Testis (tissue), 3 donors: ENCODE measurements around the gene STK36. TPM values are rescaled to one million over a fixed set of nuclear protein-coding genes. Genes with fewer than 3 reads are reported as not detected.
"Not testable (repeated sequence)": the region's sequence is repeated elsewhere in the genome, so short reads cannot be mapped to it uniquely, and the experiment has no call there.

ENCODE experiments used
- DNase-seq: peaks from one replicate; pipeline ENCODE4 v3.0.0-alpha.2; 2019
- H3K27ac ChIP-seq, 2 donors: fragments of 200-600 bp; sonication (generic); one replicate each; pipeline ENCODE4 v1.5.1; 2019
- H3K27me3 ChIP-seq: fragments of 200-600 bp; sonication (generic); one replicate; pipeline ENCODE4 v1.5.1; 2019
- H3K36me3 ChIP-seq: fragments of 200-600 bp; sonication (generic); one replicate; pipeline ENCODE4 v1.5.1; 2017; ENCODE audit warnings: low read depth; ENCODE audit errors: missing control alignments
- H3K4me1 ChIP-seq: fragments of 200-600 bp; sonication (generic); one replicate; pipeline ENCODE4 v1.5.1; 2019
- H3K4me3 ChIP-seq, 2 donors: fragments of 200-600 bp; sonication (generic); one replicate each; pipeline ENCODE4 v1.5.1; 2017 to 2019
- H3K9me3 ChIP-seq: fragments of 200-600 bp; sonication (generic); one replicate; pipeline ENCODE4 v1.5.1; 2017
- CTCF ChIP-seq, 3 experiments: fragments of 450-650 bp in 2 of 3; fragments of 200-600 bp in 1 of 3; sonication (generic) in 1 of 3; IDR thresholded peaks; one replicate each; pipeline ENCODE4 v1.5.1; 2016 to 2019; ENCODE audit warnings: antibody characterized with exemption in 3 of 3, mild to moderate bottlenecking in 2 of 3, moderate library complexity in 1 of 3
- POLR2A ChIP-seq: fragments of 450-650 bp; IDR thresholded peaks from one replicate; pipeline ENCODE4 v1.6.1; 2017; ENCODE audit warnings: antibody characterized with exemption, mild to moderate bottlenecking, moderate library complexity
- WGBS, 2 donors: methylation state at CpG; one replicate each; pipeline ENCODE4 v1.1.5; 2018; 5-methylcytosine and 5-hydroxymethylcytosine counted together
- intact Hi-C: fragments of 100-400 bp; cut with DNase I; formaldehyde crosslinking; loops from one replicate; pipeline ENCODE4 v1.15.1; 2023; ENCODE audit warnings: low total_unique reads
- polyA plus RNA-seq: library from polyadenylated mRNA; stranded (reverse); fragments of 350-450 nt; fragmentation: Illumina TruSeq; extraction: RNeasy Lipid Tissue Mini Kit (QIAGEN cat#74804); gene quantifications from one replicate; pipeline ENCODE4 v1.2.3, GENCODE V29; 2014; ENCODE audit warnings: low read depth, low replicate concordance; ENCODE audit not compliant: insufficient read depth
- total RNA-seq, 2 donors: library from RNA; depleted of rRNA; stranded (reverse); fragments of >200 nt; gene quantifications; one replicate each; pipeline ENCODE4 v1.2.3, GENCODE V29; 2016

The STK36 gene
- total and polyA plus RNA-seq, 3 donors from 2014 or later = 153 to 186 (median 168) TPM

- WGBS, 2 donors = 83 to 84% methylated on average over 7 of the region's 7 CpGs
- TF ChIP-seq CTCF (IDR thresholded peaks at IDR 0.05) (no peak), POLR2A (no peak)
- Histone ChIP-seq H3K27ac (no peak overlapping the region), H3K36me3 (no peaks in the 10 kb centered on the region), H3K4me3 (no peak overlapping the region), H3K27me3 (no peaks in the 10 kb centered on the region), H3K9me3 (no peaks in the 10 kb centered on the region), H3K4me1 (peaks cover 5% of the 10 kb centered on the region)
- no peak for DNase-seq
- intact Hi-C loops = no loop called here
Measured at GRCh38 chr2:218664653-218665052, 7.2 kb upstream of the STK36 start.

- no peak for DNase-seq
- Histone ChIP-seq H3K4me1 (no peaks in the 10 kb centered on the region), H3K27me3 (no peaks in the 10 kb centered on the region), H3K27ac (peak overlapping the region in 1 of 2 donors; percentile 75), H3K9me3 (no peaks in the 10 kb centered on the region), H3K36me3 (no peaks in the 10 kb centered on the region), H3K4me3 (peak overlapping the region; percentile 73 to 91)
- intact Hi-C loops = no loop called here
- TF ChIP-seq CTCF (IDR thresholded peaks at IDR 0.05) = no peak
- 22 to 32% methylated on average over 12 of the region's 12 CpGs for WGBS, 2 donors
Measured at GRCh38 chr2:218671097-218671653, 711 bp upstream of the STK36 start.

GRCh38 chr2:218679119-218679518 lies 7.2 kb downstream of the STK36 start:
- intact Hi-C loops = no loop called here
- H3K36me3 ChIP-seq = no peaks in the 10 kb centered on the region
- H3K9me3 ChIP-seq = no peaks in the 10 kb centered on the region
- no peak for TF ChIP-seq CTCF (IDR thresholded peaks at IDR 0.05)
- no peak for TF ChIP-seq POLR2A
- H3K4me1 ChIP-seq = no peaks in the 10 kb centered on the region
- no peaks in the 10 kb centered on the region for H3K27me3 ChIP-seq
- no peak for DNase-seq
- no peak overlapping the region for H3K27ac ChIP-seq
- no peak overlapping the region for H3K4me3 ChIP-seq
- whole genome bisulfite sequencing, 2 donors = 72 to 79% methylated on average over 4 of the region's 4 CpGs

- Histone ChIP-seq H3K4me3 (no peak overlapping the region), H3K27me3 (no peaks in the 10 kb centered on the region), H3K9me3 (no peaks in the 10 kb centered on the region), H3K36me3 (no peaks in the 10 kb centered on the region), H3K4me1 (no peaks in the 10 kb centered on the region), H3K27ac (no peak overlapping the region)
- WGBS, 2 donors = 81 to 84% methylated on average over 3 of the region's 3 CpGs
- TF ChIP-seq POLR2A (no peak), CTCF (IDR thresholded peaks at IDR 0.05) (no peak)
- DNase-seq = no peak
- intact Hi-C loops = no loop called here
Measured at GRCh38 chr2:218680061-218680460, 8.2 kb downstream of the STK36 start.

GRCh38 chr2:218687400-218688060 lies 15.6 kb downstream of the STK36 start:
- H3K9me3 ChIP-seq, H3K27me3 ChIP-seq, H3K4me3 ChIP-seq, intact Hi-C loops, H3K36me3 ChIP-seq, H3K4me1 ChIP-seq, H3K27ac ChIP-seq: not testable (repeated sequence)
- TF ChIP-seq CTCF (IDR thresholded peaks at IDR 0.05) = peak; percentile 54 to 68 (median 66)
- peak; percentile 81 for DNase-seq
- 35 to 47% methylated on average over 5 of the region's 5 CpGs for WGBS, 2 donors
